Thyroid gland (tissue), 4 donors: ENCODE results near the gene CBFB. TPM values are rescaled to one million over a fixed set of nuclear protein-coding genes. Genes with fewer than 3 reads are reported as not detected.
A peak's percentile ranks its signal among the peaks of the same experiment; 100 is the strongest.

ENCODE experiments used
- DNase-seq, 2 donors: peaks; one replicate each; pipeline ENCODE4 v3.0.0-alpha.2; 2019
- H3K27ac ChIP-seq, 3 donors: fragments of 200-600 bp; sonication (generic); 1 replicate in 2 of 3; 2 replicates in 1 of 3; pipeline ENCODE4 v1.5.1; 2016 to 2019; ENCODE audit warnings: mild to moderate bottlenecking in 1 of 3, moderate library complexity in 1 of 3
- H3K27me3 ChIP-seq: fragments of 200-600 bp; sonication (generic); one replicate; pipeline ENCODE4 v1.5.1; 2019
- H3K36me3 ChIP-seq, 2 donors: fragments of 200-600 bp; sonication (generic); one replicate each; pipeline ENCODE4 v1.5.1; 2016 to 2019
- H3K4me1 ChIP-seq, 2 donors: fragments of 200-600 bp; sonication (generic); one replicate each; pipeline ENCODE4 v1.5.1; 2017 to 2019
- H3K4me3 ChIP-seq, 3 donors: fragments of 200-600 bp; sonication (generic); replicated peaks in 1 of 3; 1 replicate in 2 of 3; 2 replicates in 1 of 3; pipeline ENCODE4 v1.5.1; 2016; ENCODE audit warnings: mild to moderate bottlenecking in 1 of 3
- H3K9me3 ChIP-seq: fragments of 200-600 bp; sonication (generic); one replicate; pipeline ENCODE4 v1.5.1; 2017
- POLR2A ChIP-seq, 2 donors: fragments of 450-650 bp; IDR thresholded peaks; one replicate each; pipeline ENCODE4 v1.6.1; 2017; ENCODE audit warnings: antibody characterized with exemption in 2 of 2, mild to moderate bottlenecking in 2 of 2, moderate library complexity in 1 of 2
- WGBS, 2 donors: methylation state at CpG; one replicate each; pipeline ENCODE4 v1.1.5; 2017; 5-methylcytosine and 5-hydroxymethylcytosine counted together
- intact Hi-C: fragments of 100-400 bp; cut with DNase I; formaldehyde crosslinking; loops from one replicate; pipeline ENCODE4 v1.15.1; 2023
- total RNA-seq, 4 donors: library from RNA; depleted of rRNA; stranded (reverse); fragments of >200 nt; gene quantifications; one replicate each; pipeline ENCODE4 v1.2.3, GENCODE V29; 2016
- TF ChIP-seq, protein P1 (sequence below), 6 experiments: fragments of 200-600 bp in 3 of 6; fragments of 450-650 bp in 3 of 6; sonication (generic) in 3 of 6; IDR thresholded peaks; one replicate each; pipeline ENCODE4 v1.5.1; 2016 to 2019; ENCODE audit warnings: antibody characterized with exemption in 6 of 6, mild to moderate bottlenecking in 2 of 6, inconsistent platforms in 1 of 6, moderate library complexity in 1 of 6

Gene CBFB
- total RNA-seq, 4 donors from 2014 or later = 31.0 to 60.0 (median 41.5) TPM

DNA sequence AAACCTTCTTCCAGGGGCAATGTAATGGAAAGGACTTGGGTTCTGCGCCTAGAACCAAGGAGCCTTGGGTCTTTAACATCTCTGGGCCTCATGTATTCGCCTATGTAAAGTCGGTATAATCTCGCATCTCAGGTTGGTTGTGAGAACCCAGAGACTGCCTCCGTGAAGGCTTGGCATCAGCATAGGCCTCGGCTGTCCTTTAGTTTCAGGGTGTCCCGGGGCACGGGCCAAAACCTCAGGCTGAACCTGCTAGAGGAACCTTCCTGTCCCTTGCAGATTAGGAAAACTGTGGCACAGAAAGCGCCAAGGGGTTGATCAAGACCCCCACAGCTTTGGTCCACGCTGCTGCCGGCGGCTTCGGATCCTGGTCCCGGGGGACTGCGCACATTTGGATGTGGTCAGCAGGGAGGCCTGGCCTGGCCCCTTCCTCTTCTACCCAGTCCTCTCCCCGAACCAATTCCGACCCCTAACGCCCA, 80.0 kb downstream of the CBFB start:
- Histone ChIP-seq H3K36me3 (no peaks in the 10 kb centered on the region), H3K4me3 (peak overlapping the region in 1 of 3 donors; percentile 79), H3K27ac (peak overlapping the region; percentile 56 to 80 (median 72)), H3K9me3 (no peaks in the 10 kb centered on the region), H3K27me3 (no peaks in the 10 kb centered on the region), H3K4me1 (peaks cover 26 to 40% of the 10 kb centered on the region in 2 donors)
- intact Hi-C loops = loop anchor here (10.0 kb wide), 1 partner anchor 46 kb away; the partner anchor contains the start of genes B3GNT9, FBXL8 and TRADD
- no peak for TF ChIP-seq POLR2A (IDR thresholded peaks at IDR 0.05)
- TF ChIP-seq, protein P1, sequence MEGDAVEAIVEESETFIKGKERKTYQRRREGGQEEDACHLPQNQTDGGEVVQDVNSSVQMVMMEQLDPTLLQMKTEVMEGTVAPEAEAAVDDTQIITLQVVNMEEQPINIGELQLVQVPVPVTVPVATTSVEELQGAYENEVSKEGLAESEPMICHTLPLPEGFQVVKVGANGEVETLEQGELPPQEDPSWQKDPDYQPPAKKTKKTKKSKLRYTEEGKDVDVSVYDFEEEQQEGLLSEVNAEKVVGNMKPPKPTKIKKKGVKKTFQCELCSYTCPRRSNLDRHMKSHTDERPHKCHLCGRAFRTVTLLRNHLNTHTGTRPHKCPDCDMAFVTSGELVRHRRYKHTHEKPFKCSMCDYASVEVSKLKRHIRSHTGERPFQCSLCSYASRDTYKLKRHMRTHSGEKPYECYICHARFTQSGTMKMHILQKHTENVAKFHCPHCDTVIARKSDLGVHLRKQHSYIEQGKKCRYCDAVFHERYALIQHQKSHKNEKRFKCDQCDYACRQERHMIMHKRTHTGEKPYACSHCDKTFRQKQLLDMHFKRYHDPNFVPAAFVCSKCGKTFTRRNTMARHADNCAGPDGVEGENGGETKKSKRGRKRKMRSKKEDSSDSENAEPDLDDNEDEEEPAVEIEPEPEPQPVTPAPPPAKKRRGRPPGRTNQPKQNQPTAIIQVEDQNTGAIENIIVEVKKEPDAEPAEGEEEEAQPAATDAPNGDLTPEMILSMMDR (IDR thresholded peaks at IDR 0.05) = no peak
- WGBS, 2 donors = 66 to 72% methylated on average over 13 to 18 of the region's 18 CpGs
- DNase-seq = no peak

DNA sequence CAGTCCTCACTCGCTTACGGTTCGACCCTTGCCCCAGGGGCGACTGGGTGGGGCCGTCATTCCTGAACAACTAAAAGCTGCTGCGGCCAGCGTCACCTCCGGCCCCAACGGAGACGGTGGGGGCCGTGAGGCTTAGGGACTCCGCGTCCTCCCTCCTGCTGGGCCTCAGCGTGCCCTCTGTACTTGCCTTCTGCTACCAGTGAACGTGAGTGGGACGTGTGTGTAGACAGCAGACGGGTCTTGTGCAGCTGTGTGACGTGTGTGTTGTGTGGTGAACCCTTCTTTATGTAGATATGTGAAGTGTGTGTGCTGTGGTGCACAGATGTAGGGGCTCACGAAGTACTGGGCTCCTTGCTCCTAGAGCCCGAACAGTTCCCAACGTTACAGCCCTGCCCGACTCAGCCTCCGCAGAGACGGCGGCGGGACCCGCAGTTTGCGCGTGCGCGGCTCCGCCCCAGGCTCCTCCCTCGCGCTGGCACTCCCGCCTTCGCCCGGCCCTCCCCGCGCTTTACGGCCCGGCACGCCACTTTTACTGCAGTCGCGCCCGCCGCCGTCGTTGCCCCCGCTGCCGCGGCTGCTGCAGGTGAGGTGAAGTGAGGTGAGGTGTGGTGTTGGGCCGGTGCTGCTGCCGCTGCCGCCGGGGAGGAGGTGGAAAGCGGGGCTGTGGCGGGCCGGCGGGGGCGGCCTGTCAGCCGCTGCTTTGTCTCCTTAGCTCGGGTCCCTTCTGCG, 80.6 kb downstream of the CBFB start, which contains the start of gene PHAF1:
Gene PHAF1 (plus strand): TSS at position 535 of the 729 bp plus-strand sequence. CDS start 235 bp downstream, outside the sequence.
- no peaks in the 10 kb centered on the region for H3K9me3 ChIP-seq
- peaks cover 20 to 34% of the 10 kb centered on the region in 2 donors for H3K4me1 ChIP-seq
- DNase-seq = peak; percentile 92 to 95
- intact Hi-C loops = loop anchor here (10.0 kb wide), 2 partner anchors 45 to 75 kb away; partner anchors contain the start of genes B3GNT9, FBXL8 and TRADD
- 2 to 5% methylated on average over 22 to 53 of the region's 63 CpGs for WGBS, 2 donors
- H3K27ac ChIP-seq = peak within 1 kb of the TSS; percentile 56 to 80 (median 72)
- H3K36me3 ChIP-seq = no peaks in the 10 kb centered on the region
- no peaks in the 10 kb centered on the region for H3K27me3 ChIP-seq
- peak in 1 of 2 donors; percentile 90 for TF ChIP-seq POLR2A (IDR thresholded peaks at IDR 0.05)
- TF ChIP-seq, protein P1 (IDR thresholded peaks at IDR 0.05) = no peak
- H3K4me3 ChIP-seq = peak within 1 kb of the TSS; percentile 79 to 95 (median 90)

DNA sequence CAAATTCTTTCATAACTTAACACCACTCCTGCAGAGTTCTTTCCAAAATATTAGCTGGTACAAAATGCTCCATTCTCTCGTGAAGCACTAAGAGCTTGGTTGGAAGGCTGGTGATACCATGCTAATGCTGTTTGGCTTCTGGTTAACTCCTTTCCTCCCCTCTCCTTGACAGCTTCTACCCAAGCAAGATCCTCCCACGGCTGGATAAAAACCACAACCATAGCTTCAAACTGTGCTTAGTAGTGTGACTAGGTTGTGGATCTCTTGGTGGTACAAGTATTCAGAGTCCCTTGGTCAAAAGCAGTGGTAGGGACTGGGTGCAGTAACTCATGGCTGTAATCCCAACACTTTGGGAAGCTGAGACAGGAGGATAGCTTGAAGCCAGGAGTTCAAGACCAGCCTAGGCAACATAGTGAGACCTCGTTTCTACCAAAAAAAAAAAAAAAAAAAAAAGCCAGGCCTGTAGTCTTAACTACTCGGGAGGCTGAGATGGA, 83.0 kb downstream of the CBFB start:
- H3K27me3 ChIP-seq = no peaks in the 10 kb centered on the region
- no peaks in the 10 kb centered on the region for H3K36me3 ChIP-seq
- H3K4me3 ChIP-seq = no peak overlapping the region
- no peak for DNase-seq
- intact Hi-C loops = loop anchor here (10.0 kb wide), 1 partner anchor 77 kb away; no protein-coding TSS in a partner anchor
- no peak overlapping the region for H3K27ac ChIP-seq
- no peaks in the 10 kb centered on the region for H3K9me3 ChIP-seq
- H3K4me1 ChIP-seq = peaks cover 18 to 21% of the 10 kb centered on the region in 2 donors
- WGBS, 2 donors = 85 to 88% methylated on average over 4 of the region's 4 CpGs
- TF ChIP-seq, protein P1 (IDR thresholded peaks at IDR 0.05) = no peak
- no peak for TF ChIP-seq POLR2A (IDR thresholded peaks at IDR 0.05)

DNA sequence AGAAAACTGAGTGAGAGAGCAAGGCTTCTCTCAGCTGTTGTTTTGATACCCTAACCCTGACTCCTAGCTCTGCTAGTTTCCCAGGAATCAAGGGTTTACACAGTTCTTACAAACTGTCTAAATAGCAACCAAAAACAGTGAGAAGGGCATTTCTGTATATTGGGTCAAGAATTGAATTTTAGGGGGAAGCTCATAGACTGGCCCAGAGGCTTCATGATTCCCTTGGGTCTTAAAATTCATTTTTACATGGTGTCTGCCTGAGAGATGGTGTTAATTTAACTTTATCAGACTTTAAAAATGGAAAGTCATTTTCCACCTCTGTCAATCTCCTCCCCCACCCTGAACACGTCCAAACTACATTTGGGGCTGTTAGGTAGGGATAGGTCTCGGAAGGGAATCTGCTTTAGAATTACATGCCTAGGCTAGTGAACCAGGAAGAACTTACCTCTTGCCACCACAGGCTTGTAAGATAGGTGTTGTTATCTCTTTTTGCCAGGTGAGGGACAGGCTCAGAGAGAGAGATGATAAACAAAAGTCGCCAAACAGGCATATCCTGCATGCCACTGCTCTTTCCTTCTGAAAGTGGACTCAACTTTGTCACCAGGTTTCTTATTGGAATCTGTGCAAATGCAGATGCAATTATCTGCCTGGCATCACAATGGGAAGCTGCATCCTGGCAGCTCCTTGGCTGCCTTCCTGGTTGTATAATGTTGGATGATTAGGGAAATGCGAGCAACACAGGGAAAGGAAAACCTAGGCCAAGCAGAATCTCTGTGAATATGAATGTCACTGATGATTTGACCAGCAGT, 83.8 kb downstream of the CBFB start:
- WGBS, 2 donors = 87 to 89% methylated on average over 4 of the region's 4 CpGs
- intact Hi-C loops = loop anchor here (10.0 kb wide), 1 partner anchor 78 kb away; no protein-coding TSS in a partner anchor
- H3K4me1 ChIP-seq = peaks cover 18 to 21% of the 10 kb centered on the region in 2 donors

More for the DNA sequence above, 83.8 kb downstream of the CBFB start:
- no peaks in the 10 kb centered on the region for H3K27me3 ChIP-seq
- no peaks in the 10 kb centered on the region for H3K9me3 ChIP-seq
- DNase-seq = no peak
- no peak overlapping the region for H3K27ac ChIP-seq
- no peak overlapping the region for H3K4me3 ChIP-seq
- no peaks in the 10 kb centered on the region for H3K36me3 ChIP-seq
- TF ChIP-seq POLR2A (IDR thresholded peaks at IDR 0.05) = no peak
- TF ChIP-seq, protein P1 (IDR thresholded peaks at IDR 0.05) = no peak
